SIG-M5 (cell line): ENCODE results near the gene ABHD17A.

ENCODE experiments used
- DNase-seq: peaks from one replicate; lab custom pipeline; 2025; lab: John Stamatoyannopoulos, UW

Gene ABHD17A

DNA sequence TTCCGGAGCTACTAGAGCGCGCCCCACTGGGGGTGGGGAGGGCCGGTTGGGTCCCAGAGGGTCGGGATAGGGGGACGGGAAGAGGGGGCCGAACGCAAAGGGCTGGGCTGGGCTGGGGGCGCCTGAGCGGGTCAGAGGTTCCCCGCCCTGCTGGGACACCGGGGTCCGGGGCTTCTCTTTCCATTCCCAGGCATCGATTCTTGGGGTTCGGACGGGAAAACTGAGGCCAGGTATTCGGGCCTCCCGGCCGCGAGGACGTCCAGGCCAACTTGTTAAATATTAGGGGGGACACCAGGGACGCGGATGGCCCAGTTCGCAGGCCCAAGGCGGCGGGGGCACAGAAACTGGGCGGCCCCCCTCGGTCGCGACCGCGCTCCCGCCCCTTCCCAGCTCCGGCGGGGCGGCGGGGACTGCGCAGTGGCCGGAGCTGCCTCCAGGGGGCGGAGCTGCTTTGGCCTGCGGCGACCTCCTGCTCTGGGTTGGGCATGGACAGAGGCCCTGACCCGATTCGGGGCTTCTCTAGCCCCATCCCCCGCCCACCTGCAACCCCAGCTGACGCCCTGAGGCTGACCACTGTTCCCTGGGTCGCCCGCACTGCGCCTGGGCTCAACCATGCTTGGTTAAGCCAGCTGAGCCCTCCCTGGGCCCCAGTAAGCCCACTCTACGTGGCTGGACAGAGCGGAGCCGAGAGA lies 20.7 kb downstream of the ABHD17A start:
- DNase-seq: no peak

DNA sequence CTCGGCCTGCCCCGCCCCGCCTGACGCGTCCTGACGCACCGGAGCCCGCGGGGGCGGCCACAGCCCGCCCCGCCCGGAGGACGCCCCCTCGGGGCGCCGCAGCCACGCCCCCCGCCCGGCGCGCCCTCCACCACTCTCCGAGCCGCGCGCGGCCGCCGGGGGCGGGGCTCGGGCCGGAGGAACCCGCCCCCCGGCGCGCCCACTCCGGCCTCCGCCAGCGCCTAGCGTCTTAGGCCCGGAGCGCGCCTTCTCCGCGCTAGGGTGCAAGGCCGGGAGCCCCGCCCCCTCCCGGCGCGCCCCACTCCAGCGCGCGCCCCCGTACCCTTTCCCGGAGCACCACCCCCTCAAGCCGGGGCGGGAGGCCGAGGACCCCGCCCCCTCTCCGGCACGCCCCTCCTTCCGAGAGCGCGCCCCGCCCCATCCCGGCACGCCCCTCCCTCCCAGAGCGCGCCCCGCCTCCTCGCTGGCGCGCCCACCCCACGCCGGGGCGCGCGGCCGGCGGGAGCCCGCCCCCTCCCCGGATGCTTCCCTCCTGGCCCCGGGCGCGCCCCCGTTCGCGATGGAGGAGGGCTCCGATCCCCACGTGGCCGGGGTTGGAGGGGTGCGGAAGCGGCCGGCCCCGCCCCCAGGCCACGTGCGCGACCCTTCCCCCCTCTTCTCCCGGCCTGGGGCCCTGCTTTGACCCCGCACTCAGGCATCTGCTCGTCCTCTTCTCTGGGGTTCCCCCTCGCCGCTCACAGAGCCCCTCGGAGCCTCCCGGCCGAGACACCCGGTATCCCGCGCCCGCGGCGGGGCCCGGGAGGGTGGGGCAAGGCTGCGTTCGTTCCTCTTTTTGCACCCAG lies 21.4 kb downstream of the ABHD17A start:
- DNase-seq: peak; percentile 35

DNA sequence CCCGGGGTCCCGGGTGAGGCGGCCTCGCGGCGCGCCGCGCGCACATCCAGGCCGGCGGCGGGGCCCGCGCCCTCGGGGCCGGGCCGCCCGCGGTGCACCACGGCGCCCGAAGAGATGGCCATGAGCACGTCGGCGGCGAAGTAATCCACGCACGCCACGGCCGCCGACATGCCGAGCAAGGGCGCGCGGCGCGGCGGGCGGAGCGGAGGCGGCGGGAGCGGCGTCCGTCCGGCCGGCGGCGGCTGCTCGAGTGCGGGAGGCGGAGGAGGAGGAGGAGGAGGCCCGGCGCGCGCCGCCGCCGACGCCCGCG lies 22.0 kb downstream of the ABHD17A start, which contains the start of gene KLF16:
Gene KLF16 (minus strand): TSS at position 252 of the 310 bp plus-strand sequence. CDS start 82 bp downstream, at position 170.
- no peak for DNase-seq

DNA sequence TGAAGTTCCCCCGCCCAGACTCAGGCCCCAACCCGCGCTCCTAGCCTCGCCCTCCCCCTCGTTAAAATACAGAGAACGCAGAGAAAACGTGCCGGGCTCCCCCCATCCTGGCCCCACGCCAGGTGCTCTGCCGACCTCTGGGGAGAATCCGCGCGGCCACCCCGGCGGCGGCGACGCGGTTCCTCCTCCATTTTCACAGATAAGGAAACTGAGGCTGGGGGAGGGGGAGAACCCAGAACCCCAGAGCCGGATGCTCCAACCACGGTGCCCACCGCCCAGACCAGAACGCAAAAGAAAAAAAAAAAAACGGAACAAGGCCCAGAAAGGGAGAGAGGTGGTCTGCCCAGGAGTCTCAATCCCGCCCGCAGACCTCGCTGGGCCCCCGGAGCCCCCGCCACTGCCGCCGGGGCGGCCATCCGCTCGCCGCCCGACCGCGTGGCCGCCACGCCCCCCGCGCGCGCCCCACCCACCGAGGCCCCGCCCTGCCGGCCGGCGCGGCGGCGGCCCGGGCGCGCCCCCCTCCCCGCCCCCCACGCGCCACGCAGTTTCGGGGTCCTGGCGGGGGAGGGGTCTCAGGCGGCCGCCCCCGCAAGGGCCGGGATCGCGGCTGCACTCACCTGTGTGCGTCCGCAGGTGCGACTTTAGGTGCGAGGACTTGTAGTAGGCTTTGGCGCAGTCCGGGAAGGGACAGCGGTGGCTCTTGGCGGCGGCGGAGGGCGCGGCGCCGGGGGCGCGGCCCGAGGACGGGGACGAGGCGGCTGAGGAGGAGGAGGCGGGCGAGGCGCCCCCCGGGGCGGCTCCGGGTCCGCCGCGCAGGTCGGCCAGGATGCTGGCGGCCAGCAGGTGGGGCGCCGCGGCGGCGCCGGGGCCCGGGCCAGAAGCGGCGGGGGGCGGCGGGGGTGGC lies 22.6 kb downstream of the ABHD17A start:
- DNase-seq: no peak

DNA sequence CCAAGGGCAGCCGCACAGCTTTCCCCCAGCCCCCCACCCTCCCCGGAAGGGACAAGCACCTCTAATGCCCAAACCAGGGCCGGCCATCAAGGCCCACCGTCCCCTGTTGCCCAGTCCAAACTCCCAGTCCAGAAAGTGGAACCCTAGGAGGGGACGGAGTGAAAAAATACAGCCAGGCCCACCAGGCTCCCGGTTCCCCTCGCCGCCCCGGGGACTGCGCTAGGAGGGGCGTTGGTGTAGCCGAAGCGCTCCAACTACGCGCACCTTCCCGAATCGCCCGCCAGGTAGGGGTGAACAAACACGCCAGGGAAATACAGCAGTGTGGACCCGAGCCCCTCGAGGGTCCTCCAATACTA lies 23.2 kb downstream of the ABHD17A start:
- DNase-seq: no peak

DNA sequence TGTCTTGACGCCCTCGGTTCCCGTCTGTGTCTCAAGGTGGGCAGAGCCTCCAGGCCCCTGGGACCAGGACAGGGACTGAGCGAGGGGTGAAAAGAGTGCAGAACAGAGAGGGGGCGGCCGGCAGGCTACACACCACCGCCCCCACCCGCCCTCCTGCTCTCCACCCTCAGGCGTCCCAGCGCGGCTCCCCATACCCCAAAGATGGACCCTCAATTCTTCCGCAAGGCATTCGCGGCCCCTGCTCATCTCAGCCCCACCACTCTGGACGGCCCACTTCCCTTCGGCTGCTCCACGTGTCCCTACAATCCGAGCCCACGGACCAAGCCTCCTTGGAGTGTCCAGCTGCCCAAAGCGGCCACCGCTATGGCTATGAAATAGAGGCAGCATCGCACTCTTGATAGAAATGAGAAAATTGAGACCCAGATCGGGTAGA lies 23.7 kb downstream of the ABHD17A start:
- DNase-seq: no peak

DNA sequence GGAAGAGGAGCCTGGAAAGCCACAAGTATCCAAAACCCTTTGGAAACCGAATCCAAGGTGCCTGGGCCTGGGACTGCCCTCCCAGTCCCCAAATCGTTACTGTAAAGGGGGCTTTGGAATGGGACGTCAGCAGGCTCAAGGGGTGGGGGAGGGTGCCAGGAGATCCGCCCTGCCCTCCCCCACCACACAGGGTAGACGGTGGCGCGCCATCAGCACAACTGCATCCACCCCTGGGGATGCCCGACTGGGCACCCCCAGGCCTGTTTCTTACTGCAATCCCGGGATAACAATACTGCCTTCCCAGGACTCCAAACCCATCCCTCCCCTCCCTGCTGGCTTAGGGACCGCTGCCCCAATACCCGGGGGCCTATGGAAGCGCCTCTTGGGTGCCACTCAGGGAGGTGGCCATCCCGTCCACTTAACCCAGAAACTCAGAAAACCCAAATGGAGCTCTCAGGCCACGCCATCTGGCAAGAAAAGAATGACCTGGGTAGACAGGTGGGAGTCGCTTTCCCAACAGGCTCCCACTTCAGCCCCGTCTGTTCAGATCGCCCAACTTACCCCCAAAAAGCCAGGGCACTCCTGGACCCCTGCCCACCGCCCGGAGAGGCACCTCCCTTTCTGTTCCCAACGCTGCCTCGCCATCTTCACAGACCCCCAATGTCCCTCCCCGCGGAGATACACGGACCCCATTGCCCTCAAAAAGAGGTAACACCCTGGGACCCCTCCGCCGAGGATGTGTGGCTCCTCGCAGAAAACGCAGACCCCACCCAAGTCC lies 24.3 kb downstream of the ABHD17A start:
- no peak for DNase-seq

- DNase-seq: no peak
Measured at GRCh38 chr19:1860042-1860775, 25.1 kb downstream of the ABHD17A start.

DNA sequence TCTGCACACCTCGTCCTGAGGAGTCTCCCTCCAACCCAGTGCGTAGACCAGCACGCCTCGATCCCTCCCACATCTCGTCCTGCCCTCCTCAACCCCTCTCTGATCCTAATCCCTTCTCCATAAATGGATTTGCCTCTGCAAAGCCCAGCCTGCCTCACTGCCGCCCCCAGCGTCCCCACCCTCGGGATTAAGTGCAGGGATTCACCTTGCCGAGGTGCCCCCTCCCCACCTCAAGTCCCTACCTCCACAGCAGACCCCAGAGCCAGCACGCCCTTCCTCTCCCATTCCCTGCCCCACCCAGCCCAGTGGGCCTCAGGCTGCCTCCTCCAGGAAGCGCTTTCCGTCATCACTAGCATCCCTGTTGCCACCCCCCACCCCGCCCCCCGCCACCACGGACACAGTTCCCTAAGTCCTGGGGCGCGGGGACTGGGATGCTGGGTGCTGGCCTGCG lies 25.9 kb downstream of the ABHD17A start:
- no peak for DNase-seq

- DNase-seq: no peak
Measured at GRCh38 chr19:1858412-1859081, 26.7 kb downstream of the ABHD17A start.

DNA sequence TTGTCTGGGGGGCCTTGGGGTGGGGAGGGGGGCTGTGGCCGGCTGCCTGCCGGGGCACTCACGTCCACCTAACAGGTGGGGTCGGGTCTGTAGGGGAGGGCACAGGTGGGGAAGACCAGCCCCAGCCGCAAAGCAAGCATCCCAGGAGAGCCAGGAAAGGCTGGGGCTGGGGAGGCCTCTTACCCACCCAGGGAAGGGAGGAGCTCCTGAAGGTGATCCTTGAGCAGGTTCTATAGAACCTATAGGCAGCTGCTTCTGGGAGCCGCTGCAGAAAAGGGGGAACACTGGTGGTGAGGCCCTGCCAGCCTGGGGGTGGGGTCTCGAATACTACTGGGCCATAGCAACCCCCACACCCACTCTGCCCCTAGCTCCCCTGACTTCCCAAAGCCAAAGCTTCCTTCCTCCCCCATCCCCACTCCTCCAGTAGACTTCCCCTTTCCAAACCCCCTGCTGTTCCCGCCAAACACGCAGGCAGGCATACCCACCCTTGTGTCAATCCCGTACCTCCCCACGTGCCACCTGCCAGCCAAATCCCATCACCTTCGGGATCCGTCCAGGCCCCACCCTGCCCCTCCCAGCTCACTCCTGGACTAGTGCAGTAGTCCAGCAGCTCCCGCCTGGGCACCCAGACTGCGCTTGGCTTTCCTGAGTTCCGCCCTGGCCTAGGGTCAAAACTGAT lies 27.5 kb downstream of the ABHD17A start:
- no peak for DNase-seq

GRCh38 chr19:1856698-1857603 lies 28.3 kb downstream of the ABHD17A start:
- peak; percentile 52 for DNase-seq

DNA sequence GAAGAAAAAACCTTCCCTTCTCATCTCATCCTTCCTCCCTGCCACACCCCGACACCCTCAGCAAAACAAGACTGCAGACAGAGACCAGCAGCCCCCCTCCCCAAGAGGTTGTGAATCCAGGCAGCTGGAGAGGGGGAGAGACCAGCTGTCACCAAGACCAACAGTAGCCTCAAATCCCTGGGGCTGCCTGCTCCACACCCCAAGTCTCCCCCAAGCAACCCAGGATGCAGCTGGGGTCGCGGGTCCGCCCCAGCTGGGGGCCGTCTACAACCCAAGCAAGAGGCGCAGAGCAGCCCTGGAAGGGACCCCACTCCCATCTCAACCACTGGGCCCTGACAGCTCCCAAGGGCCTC lies 29.0 kb downstream of the ABHD17A start:
- DNase-seq: no peak

GRCh38 chr19:1855828-1856255 lies 29.5 kb downstream of the ABHD17A start:
- DNase-seq: no peak

DNA sequence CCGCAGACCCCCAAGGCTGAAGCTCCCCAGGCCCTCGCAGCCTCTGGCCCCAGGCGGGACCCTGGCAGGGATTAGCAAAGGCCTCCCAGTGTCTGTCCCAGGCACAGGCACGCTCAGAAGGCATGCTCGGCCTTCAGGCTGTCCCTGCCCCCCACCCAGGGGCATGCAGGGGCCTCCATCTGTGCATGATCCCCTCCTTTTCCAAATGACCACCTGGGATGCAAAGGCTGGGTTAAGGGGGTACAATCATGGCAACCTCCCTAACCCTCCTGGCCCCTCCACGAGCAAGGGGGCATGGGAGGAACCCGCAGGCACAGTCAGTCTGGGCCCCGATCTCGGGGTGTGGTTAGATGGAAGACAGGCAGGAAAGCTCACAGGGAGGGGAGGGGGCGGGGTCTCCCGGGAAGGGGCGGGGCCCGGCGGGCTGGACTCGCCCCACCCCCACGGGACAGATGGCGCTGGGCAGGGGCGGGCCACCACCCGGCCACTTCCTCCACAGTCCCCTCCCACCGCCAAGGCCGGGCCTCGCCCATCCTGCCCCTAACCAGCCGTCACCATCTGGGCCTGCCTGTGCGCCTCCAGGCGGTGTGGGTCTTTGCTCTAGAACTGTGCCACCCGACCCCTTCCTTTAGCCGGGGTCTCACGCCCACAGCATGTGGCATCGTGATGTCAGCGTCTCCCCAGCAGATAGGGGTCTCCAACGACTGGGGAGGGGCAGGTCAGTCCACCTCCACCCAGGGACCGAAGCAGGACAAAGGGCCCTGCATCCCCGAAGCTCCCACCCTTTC lies 30.1 kb downstream of the ABHD17A start:
- peak; percentile 50 for DNase-seq

DNA sequence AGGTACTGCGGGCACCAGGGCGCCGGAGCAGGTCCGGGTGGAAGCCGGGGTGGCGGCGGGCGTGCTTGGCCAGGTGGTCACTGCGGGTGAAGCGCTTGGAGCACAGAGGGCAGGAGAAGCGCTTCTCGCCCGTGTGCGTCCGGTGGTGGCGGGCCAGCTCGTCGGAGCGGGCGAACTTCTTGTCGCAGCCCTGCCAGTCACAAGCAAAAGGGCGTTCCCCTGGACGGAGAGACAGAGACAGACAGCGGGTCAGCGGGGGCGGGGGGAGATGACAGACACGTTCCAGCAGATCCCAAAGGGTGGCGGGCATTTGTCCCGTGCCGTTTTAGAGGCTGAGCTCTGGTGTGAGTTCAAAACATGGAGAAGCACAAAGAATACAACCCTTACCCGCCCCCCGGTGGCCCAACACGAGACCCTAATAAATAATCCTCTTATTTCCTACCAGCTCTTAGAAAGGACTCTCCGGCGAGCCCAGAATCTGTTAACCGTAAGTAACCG lies 30.7 kb downstream of the ABHD17A start:
- no peak for DNase-seq

GRCh38 chr19:1854039-1854541 lies 31.2 kb downstream of the ABHD17A start:
- DNase-seq: no peak
